HepG2 (cell line): ENCODE measurements around the gene FADD. TPM values are rescaled to one million over a fixed set of nuclear protein-coding genes. Genes with fewer than 3 reads are reported as not detected.

ENCODE experiments used
- CCDC6 ChIP-seq: sonication (generic); formaldehyde crosslinking; IDR thresholded peaks from 2 replicates; pipeline ENCODE4 v1.8.1; 2022; ENCODE audit warnings: mild to moderate bottlenecking, missing genetic modification reagents, moderate library complexity
- CEBPG ChIP-seq: IDR thresholded peaks from 2 replicates; pipeline ENCODE4 v1.6.1; 2016
- CTCF ChIP-seq: sonication (generic); formaldehyde crosslinking; IDR thresholded peaks from 2 replicates; pipeline ENCODE4 v1.5.0; 2020; ENCODE audit warnings: mild to moderate bottlenecking, missing genetic modification reagents, moderate library complexity
- E2F1 ChIP-seq: sonication (generic); formaldehyde crosslinking; IDR thresholded peaks from 2 replicates; pipeline ENCODE4 v1.5.0; 2020; ENCODE audit warnings: missing genetic modification reagents
- HMGXB4 ChIP-seq, 2 experiments: sonication (generic) in 1 of 2; formaldehyde crosslinking in 1 of 2; IDR thresholded peaks; 2 replicates each; pipeline versions ENCODE4 v1.4.0 to v1.6.1; 2018 to 2020; ENCODE audit warnings: missing genetic modification reagents in 2 of 2, borderline replicate concordance in 1 of 2, low read depth in 1 of 2, mild to moderate bottlenecking in 1 of 2, missing biosample characterization in 1 of 2
- IKZF1 ChIP-seq: fragments of 450-650 bp; IDR thresholded peaks from 2 replicates; pipeline ENCODE4 v1.7.1; 2016
- IRF2 ChIP-seq: IDR thresholded peaks from 2 replicates; pipeline ENCODE4 v1.6.1; 2018; ENCODE audit warnings: missing genetic modification reagents, missing compliant biosample characterization
- KDM4B ChIP-seq: sonication (generic); formaldehyde crosslinking; IDR thresholded peaks from 2 replicates; pipeline ENCODE4 v1.4.0; 2020; ENCODE audit warnings: missing genetic modification reagents
- MAFK ChIP-seq, 2 experiments: IDR thresholded peaks in 1 of 2; conservative IDR thresholded peaks in 1 of 2; 2 replicates each; pipeline ENCODE4 v1.6.1; 2011; ENCODE audit warnings: improper control_type of control experiment in 2 of 2, low read length in 2 of 2
- NFKB2 ChIP-seq: sonication (generic); formaldehyde crosslinking; IDR thresholded peaks from 2 replicates; pipeline ENCODE4 v1.4.0; 2020; ENCODE audit warnings: missing genetic modification reagents, borderline replicate concordance
- RAD21 ChIP-seq: fragments of 450-650 bp; formaldehyde crosslinking; IDR thresholded peaks from 2 replicates; pipeline ENCODE4 v1.5.0; 2020; ENCODE audit warnings: mild to moderate bottlenecking
- SOX13 ChIP-seq, 3 experiments: fragments of 450-650 bp in 1 of 3; sonication (generic) in 1 of 3; formaldehyde crosslinking in 1 of 3; IDR thresholded peaks in 2 of 3; conservative IDR thresholded peaks in 1 of 3; 2 replicates each; pipeline versions ENCODE4 v1.5.0 to v1.6.1; 2016 to 2020; ENCODE audit warnings: antibody characterized with exemption in 1 of 3, mild to moderate bottlenecking in 1 of 3, missing compliant biosample characterization in 1 of 3, missing genetic modification reagents in 1 of 3, moderate library complexity in 1 of 3
- STAG1 ChIP-seq: sonication (generic); formaldehyde crosslinking; IDR thresholded peaks from 2 replicates; pipeline ENCODE4 v1.4.0; 2020; ENCODE audit warnings: missing genetic modification reagents
- SYNCRIP ChIP-seq: fragments of 200-400 bp; formaldehyde crosslinking; IDR thresholded peaks from 2 replicates; pipeline ENCODE4 v1.6.1; 2018; ENCODE audit warnings: mild to moderate bottlenecking, low read depth, low read length; ENCODE audit not compliant: insufficient read depth
- TCF12 ChIP-seq, 2 experiments: fragments of 450-650 bp in 1 of 2; sonication (generic) in 1 of 2; formaldehyde crosslinking in 1 of 2; IDR thresholded peaks; 2 replicates each; pipeline versions ENCODE4 v1.6.1 to v1.8.0; 2017 to 2022; ENCODE audit warnings: antibody characterized with exemption in 1 of 2, mild to moderate bottlenecking in 1 of 2, missing genetic modification reagents in 1 of 2, moderate library complexity in 1 of 2
- THRA ChIP-seq: sonication (generic); formaldehyde crosslinking; IDR thresholded peaks from 2 replicates; pipeline ENCODE4 v1.4.0; 2020; ENCODE audit warnings: missing genetic modification reagents, borderline replicate concordance
- XBP1 ChIP-seq: sonication (generic); formaldehyde crosslinking; IDR thresholded peaks from 2 replicates; pipeline ENCODE4 v1.5.0; 2020; ENCODE audit warnings: missing genetic modification reagents
- YY1 ChIP-seq: IDR thresholded peaks from 2 replicates; pipeline ENCODE4 v1.6.1; 2011; ENCODE audit warnings: low read length, low read depth, moderate library complexity, mild to moderate bottlenecking; ENCODE audit not compliant: insufficient read depth, insufficient replicate concordance
- ZBTB8A ChIP-seq: sonication (generic); formaldehyde crosslinking; IDR thresholded peaks from 2 replicates; pipeline ENCODE4 v1.4.0; 2020; ENCODE audit warnings: mild to moderate bottlenecking, low read depth, missing genetic modification reagents, borderline replicate concordance
- ZNF121 ChIP-seq: sonication (generic); formaldehyde crosslinking; IDR thresholded peaks from 2 replicates; pipeline ENCODE4 v1.5.0; 2020; ENCODE audit warnings: mild to moderate bottlenecking, missing genetic modification reagents
- ZNF160 ChIP-seq: sonication (generic); formaldehyde crosslinking; IDR thresholded peaks from 2 replicates; pipeline ENCODE4 v1.8.0; 2022; ENCODE audit warnings: mild to moderate bottlenecking, inconsistent platforms, missing genetic modification reagents
- ZNF629 ChIP-seq: sonication (generic); formaldehyde crosslinking; conservative IDR thresholded peaks from 2 replicates; pipeline ENCODE4 v1.5.0; 2020; ENCODE audit warnings: missing genetic modification reagents
- ZNF761 ChIP-seq: sonication (generic); formaldehyde crosslinking; conservative IDR thresholded peaks from 2 replicates; pipeline ENCODE4 v1.4.0; 2020; ENCODE audit warnings: mild to moderate bottlenecking, missing genetic modification reagents
- polyA plus RNA-seq, 8 experiments: library from polyadenylated mRNA; depleted of rRNA in 3 of 8; stranded (reverse) in 7 of 8; unstranded in 1 of 8; fragments of >200 nt; fragmentation: Illumina TruSeq in 4 of 8; extraction: Trizol in 4 of 8; gene quantifications; 2 replicates each; pipeline versions ENCODE4 v1.2.1 to v1.2.3, GENCODE V29; 2011 to 2016; ENCODE audit warnings: low read depth in 4 of 8, missing spikeins in 1 of 8, mixed read lengths in 1 of 8; ENCODE audit not compliant: insufficient read depth in 1 of 8
- total RNA-seq, 5 experiments: library from RNA; depleted of rRNA; stranded (reverse); fragments of >200 nt; fragmentation: Illumina TruSeq; extraction: Trizol; gene quantifications; 2 replicates each; pipeline ENCODE4 v1.2.3, GENCODE V29; 2016; ENCODE audit warnings: low read depth in 1 of 5

FADD gene
- total and polyA plus RNA-seq, 2 of the 13 experiments (the other 11 are each of a cell fraction or from before 2014, with no cell fraction given), result 14.2 to 22.2 TPM

GRCh38 chr11:70191495-70192140 is 11.5 kb upstream of the FADD start (continued):
- TF ChIP-seq YY1 (peak; percentile 33), RAD21 (CRISPR knock-in tag) (peak; percentile 92), ZNF121 (CRISPR knock-in tag) (peak; percentile 10; the same call in 1 of the 2 replicates), NFKB2 (0 out of 2 replicates have a peak, but pooled peaks have one; percentile 29), ZBTB8A (CRISPR knock-in tag) (no peak), TCF12 (IDR thresholded peaks at IDR 0.05) (no peak), TCF12 (CRISPR knock-in tag; IDR thresholded peaks at IDR 0.05) (no peak), XBP1 (CRISPR knock-in tag) (no peak), KDM4B (no peak), HMGXB4 (CRISPR knock-in tag; IDR thresholded peaks at IDR 0.05; ENCODE audit: borderline replicate concordance in 1 of 2, low read depth in 1 of 2) (peak in 1 of 2 experiments; percentile 33; a peak in 1 of 4 replicates), SOX13 (IDR thresholded peaks at IDR 0.05) (no peak), SOX13 (CRISPR knock-in tag; conservative IDR thresholded peaks at IDR 0.05 in 1 of 2, IDR thresholded peaks at IDR 0.05 in 1 of 2) (peak in 1 of 2 experiments; percentile 14; a peak in 1 of 4 replicates), ZNF160 (no peak), E2F1 (CRISPR knock-in tag) (no peak), CTCF (peak; percentile 96), MAFK (conservative IDR thresholded peaks at IDR 0.05 in 1 of 2, IDR thresholded peaks at IDR 0.05 in 1 of 2; ENCODE audit: low read length in 2 of 2) (peak in 1 of 2 experiments; percentile 28; a peak in 1 of 4 replicates), STAG1 (CRISPR knock-in tag) (peak; percentile 97), IRF2 (0 out of 2 replicates have a peak, but pooled peaks have one; percentile 43), CEBPG (CRISPR knock-in tag) (0 out of 2 replicates have a peak, but pooled peaks have one; percentile 9), ZNF761 (no peak), IKZF1 (no peak), SYNCRIP (no peak), ZNF629 (CRISPR knock-in tag) (no peak), THRA (CRISPR knock-in tag) (peak; percentile 47; the same call in 1 of the 2 replicates), CCDC6 (CRISPR knock-in tag) (no peak)
